ENCODE results near the gene CCDC40. TPM values are rescaled to one million over a fixed set of nuclear protein-coding genes. Genes with fewer than 3 reads are reported as not detected.
A peak's percentile ranks its signal among the peaks of the same experiment; 100 is the strongest.

CCDC40 gene
- polyA plus RNA-seq, 1 donor, result 7.2 TPM

DNA sequence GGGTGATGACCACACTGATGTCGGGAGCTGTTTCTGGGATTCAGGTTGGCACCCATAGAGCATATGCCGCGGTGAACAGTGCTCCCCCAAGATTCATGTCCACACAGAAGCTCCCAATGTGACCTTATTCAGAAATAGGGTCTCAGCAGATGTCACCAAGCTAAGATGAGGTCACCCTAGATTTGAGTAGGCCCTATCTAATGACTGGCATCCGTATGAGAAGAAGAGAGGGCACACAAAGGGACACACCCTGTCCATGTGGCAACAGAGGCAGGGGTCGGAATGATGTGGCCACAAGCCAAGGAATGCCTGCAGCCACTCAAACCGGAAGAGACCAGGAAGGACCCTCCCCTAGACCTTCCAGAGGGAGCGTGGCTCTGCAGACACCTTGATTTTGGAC lies 36.3 kb upstream of the CCDC40 start:
- no peak for DNase-seq

- DNase-seq, result no peak
Measured at GRCh38 chr17:80000981-80001775, 35.3 kb upstream of the CCDC40 start.

DNA sequence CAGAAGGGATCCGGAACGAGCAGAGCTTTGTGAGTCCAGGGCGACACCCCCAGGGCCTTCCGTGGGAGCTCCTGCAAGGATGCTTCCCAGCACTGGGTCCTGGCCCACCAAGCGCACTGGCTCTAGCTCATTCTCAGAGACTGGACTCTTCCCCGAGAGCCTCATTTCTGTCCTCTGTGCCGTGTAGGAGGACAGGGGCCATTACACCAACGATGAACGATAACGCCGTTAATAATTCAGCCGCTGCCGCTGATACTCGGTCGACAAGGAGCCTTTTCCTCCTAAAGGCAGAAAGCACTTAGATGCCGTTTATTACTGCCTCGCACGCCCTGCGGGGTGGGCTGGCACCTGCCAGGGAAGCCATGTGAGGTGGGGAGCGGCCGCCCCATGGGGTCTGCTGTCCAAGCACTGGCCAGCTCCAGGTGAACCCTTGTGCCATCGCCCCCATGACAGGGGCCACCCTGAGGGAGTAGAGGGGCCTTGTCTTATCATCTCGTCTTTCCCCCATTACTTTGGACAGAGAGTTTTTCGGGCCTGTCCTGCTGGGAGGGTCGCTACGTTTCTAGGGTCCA lies 34.3 kb upstream of the CCDC40 start:
- no peak for DNase-seq

- DNase-seq, result no peak
Measured at GRCh38 chr17:80002690-80003490, 33.6 kb upstream of the CCDC40 start.

DNA sequence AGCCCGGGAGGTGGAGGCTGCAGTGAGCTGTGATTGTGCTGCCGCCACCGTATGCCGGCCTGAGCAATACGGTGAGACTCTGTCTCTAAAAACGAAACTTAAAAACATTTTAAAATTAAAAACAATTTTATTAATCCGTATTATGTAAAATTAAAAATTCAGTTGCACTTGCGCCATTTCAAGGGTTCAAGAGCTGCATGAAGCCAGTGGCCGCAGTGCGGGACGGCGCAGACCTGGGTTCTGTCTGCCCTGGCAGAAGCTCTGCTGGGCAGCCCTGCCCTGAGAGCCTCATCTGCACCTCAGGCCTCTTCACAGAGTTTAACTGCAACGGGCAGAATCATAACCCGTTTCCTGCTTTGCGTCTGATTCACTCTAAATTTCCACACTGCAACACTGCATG lies 32.5 kb upstream of the CCDC40 start:
- DNase-seq, result no peak

- no peak for DNase-seq
Measured at GRCh38 chr17:80005360-80006338, 30.8 kb upstream of the CCDC40 start.

- no peak for DNase-seq
Measured at GRCh38 chr17:80006339-80006720, 30.1 kb upstream of the CCDC40 start.

GRCh38 chr17:80006811-80007752 lies 29.4 kb upstream of the CCDC40 start:
- no peak for DNase-seq

- DNase-seq, result no peak
Measured at GRCh38 chr17:80007939-80008338, 28.5 kb upstream of the CCDC40 start.

GRCh38 chr17:80008383-80008840 lies 28.0 kb upstream of the CCDC40 start:
- peak; percentile 74 for DNase-seq

DNA sequence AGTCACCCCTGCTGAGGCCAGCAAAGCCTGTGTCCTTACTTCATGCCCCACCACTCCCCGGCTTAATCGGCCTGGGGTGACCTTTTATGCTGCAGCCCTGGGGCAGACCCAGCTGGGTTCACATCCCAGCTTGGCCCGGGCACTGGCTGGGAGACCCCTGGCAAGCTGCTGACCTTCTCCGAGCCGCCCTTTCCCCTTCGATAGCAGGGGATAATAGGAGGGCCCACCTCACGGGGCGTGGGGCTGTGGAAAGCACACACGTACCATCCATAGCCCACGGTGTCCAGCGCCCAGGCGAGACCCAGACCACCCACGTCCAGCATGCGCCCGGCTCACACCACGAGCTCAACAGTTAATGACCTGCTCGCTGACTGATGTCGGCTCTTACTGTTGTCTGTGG lies 27.6 kb upstream of the CCDC40 start:
- no peak for DNase-seq

- no peak for DNase-seq
Measured at GRCh38 chr17:80009391-80010282, 26.8 kb upstream of the CCDC40 start.

DNA sequence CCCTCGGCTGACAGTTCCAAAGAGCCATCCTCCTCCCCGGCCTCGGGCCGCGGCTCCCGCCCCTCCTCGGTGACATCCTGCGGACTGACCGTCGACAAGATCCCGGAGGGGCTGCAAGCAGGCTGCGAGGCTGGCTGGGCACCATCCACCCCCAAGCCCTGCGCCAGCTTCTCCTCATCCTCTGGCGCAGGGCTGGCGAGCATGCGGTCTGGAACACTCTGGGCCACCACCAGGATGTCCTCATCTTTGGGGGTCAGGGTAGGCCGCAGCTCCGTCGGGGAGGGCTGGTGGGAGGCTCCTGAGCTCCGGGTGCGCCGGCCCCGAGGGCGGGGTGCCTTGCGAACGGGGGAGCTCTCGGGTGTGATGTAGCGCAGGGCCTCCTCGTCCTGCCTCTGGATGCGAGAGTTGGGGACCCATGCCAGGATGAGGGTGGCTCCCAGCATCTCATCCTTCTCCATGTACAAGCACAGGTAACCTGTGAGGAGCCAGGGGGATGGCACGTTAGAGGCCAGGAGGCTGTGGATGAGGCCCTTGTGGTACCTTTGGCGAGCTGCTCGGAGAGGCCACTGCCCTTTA lies 26.1 kb upstream of the CCDC40 start:
- DNase-seq, result no peak

DNA sequence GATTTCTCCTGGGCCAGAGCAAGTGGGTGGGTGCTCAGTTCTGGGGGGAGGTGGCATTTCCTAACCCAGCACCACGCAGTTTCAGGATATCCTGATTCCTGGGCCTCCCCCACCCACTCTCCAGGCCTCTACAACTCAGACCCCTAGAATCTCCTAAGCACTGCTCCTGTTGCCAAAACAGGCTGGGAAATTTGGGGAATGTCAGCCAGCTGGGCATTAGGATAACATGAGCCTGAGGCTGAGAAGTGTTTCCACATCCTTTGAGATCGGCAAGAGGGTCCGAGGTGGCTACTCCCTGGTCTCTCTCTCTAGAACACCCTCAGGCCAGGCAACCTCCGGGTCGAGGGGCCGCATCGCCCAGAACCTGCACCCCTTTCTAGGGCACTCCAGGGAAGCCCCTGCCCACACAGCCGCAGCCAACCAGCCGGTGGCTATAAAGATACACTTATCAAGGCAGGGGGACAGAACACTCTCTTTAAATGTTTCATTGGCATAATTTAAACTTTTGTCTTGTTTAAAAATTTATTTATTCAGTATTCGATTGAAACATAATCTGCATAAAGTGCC lies 24.4 kb upstream of the CCDC40 start:
- DNase-seq, result no peak

DNA sequence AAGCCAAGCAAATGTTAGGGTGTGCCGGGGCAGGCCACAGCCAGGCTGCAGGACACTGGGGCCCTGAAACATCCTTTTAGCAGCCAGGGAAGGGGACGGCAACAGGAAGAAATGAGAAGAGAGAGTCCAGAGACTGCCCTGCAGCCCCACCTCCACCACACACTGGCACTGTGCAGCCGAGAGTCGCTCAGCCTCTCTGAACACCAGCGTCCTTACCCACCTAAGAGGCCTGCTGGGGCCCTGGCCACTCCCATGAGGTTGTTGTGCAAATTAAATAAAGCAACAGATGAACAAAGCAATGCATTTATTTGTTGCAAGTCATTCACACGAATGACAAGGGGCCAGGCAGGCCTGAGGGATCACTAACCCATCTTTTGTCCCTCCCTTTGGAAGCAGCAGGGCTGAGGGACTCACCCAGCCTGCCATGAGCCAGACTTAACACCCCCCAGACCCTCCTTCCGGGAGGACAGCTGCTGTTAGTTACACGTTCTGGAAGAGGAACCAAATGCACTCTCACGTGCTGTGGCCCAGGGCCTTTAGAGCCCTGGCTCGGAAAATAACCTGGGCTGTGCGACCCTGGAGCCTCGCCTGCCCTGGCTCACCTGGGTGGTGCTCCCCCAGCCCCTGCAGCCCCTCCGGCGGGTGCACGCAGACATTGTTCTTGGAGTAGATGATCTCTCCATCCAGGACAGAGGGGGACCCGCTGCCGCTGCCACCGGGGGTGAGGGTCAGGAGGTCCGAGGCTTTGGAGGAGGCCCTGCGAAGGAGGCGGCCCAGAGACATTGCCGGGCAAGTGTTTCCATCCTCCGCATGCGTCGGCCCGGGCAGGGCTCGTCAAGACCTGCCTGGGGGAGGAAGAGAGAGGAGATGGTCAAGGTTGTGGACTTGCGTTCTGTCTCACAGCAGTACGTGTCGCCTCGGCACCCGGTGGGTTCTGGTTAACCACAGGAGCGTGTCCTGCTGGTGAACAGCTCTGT lies 23.4 kb upstream of the CCDC40 start:
- no peak for DNase-seq

DNA sequence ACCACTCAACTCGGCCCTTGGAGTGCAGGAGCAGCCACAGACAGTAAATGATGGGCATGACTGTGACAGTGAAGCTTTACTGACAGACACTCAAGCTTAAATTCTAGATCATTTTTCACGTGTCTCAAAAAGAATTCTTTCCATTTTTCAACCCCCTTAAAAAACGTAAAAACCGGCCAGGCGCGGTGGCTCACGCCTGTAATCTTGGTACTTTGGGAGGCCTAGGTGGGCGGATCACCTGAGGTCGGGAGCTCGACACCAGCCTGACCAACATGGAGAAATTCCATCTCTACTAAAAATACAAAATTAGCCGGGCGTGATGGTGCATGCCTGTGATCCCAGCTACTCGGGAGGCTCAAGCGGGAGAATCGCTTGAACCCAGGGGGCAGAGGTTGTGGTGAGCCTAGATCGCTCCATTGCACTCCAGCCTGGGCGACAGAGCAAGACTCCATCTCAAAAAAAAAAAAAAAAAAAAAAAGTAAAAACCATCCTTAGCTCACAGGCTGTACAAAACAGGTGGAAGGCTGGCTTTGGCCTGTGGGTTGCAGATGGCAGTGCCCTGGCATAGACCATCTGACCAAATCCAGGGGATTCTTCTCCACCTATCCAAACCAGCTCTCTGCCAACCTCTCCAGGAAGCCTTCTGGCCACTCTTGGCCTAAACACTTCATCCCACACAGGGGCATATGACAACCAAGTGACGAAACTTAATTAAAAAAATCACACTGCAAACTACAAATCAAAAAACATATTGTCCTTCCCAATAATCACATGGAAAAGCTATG lies 19.0 kb upstream of the CCDC40 start:
- no peak for DNase-seq
